GM15510 (cell line): ENCODE measurements around the gene WDR36.

ENCODE experiments used
- POLR2A ChIP-seq: IDR thresholded peaks from 3 replicates; pipeline ENCODE4 v1.6.1; 2011; ENCODE audit warnings: borderline replicate concordance; ENCODE audit not compliant: insufficient read length; ENCODE audit errors: extremely low read depth

Gene WDR36

GRCh38 chr5:111075520-111075919 is 16.6 kb upstream of the WDR36 start:
- TF ChIP-seq POLR2A = no peak

- no peak for TF ChIP-seq POLR2A
Observed at GRCh38 chr5:111076091-111076490, 16.1 kb upstream of the WDR36 start.

GRCh38 chr5:111077678-111078077 is 14.5 kb upstream of the WDR36 start:
- no peak for TF ChIP-seq POLR2A

GRCh38 chr5:111079846-111080245 is 12.3 kb upstream of the WDR36 start:
- TF ChIP-seq POLR2A = no peak

GRCh38 chr5:111083323-111083722 is 8.8 kb upstream of the WDR36 start:
- no peak for TF ChIP-seq POLR2A

- TF ChIP-seq POLR2A = no peak
Observed at GRCh38 chr5:111095982-111096381, 3.8 kb downstream of the WDR36 start.

GRCh38 chr5:111099058-111099778 is 7.1 kb downstream of the WDR36 start:
- TF ChIP-seq POLR2A = no peak

GRCh38 chr5:111106320-111106948 is 14.3 kb downstream of the WDR36 start:
- TF ChIP-seq POLR2A = no peak

- no peak for TF ChIP-seq POLR2A
Observed at GRCh38 chr5:111107371-111107770, 15.2 kb downstream of the WDR36 start.

- TF ChIP-seq POLR2A = no peak
Observed at GRCh38 chr5:111111956-111112355, 19.8 kb downstream of the WDR36 start.

- TF ChIP-seq POLR2A = no peak
Observed at GRCh38 chr5:111113678-111114077, 21.5 kb downstream of the WDR36 start.

- TF ChIP-seq POLR2A = no peak
Observed at GRCh38 chr5:111115229-111115628, 23.1 kb downstream of the WDR36 start.

- TF ChIP-seq POLR2A = no peak
Observed at GRCh38 chr5:111116550-111116949, 24.4 kb downstream of the WDR36 start.

- no peak for TF ChIP-seq POLR2A
Observed at GRCh38 chr5:111117136-111117535, 25.0 kb downstream of the WDR36 start.

GRCh38 chr5:111119221-111119620 is 27.1 kb downstream of the WDR36 start:
- no peak for TF ChIP-seq POLR2A

- no peak for TF ChIP-seq POLR2A
Observed at GRCh38 chr5:111119856-111120255, 27.7 kb downstream of the WDR36 start.
